HFF-Myc (cell line): ENCODE data around the gene GJB5.

Source experiments
- DNase-seq: peaks from one replicate; pipeline ENCODE4 v3.0.0-alpha.2; 2011; ENCODE audit warnings: low read depth; ENCODE audit errors: extremely low read depth
- H3K4me3 ChIP-seq: replicated peaks from 2 replicates; pipeline ENCODE4 v1.5.1; 2011; ENCODE audit warnings: low read depth, mild to moderate bottlenecking, control low read depth, low read length
- TF ChIP-seq, protein P1 (sequence below): IDR thresholded peaks from 2 replicates; pipeline ENCODE4 v1.5.1; 2012; ENCODE audit warnings: mild to moderate bottlenecking, low read depth, low read length, control low read depth; ENCODE audit errors: missing control alignments

GJB5 gene

DNA sequence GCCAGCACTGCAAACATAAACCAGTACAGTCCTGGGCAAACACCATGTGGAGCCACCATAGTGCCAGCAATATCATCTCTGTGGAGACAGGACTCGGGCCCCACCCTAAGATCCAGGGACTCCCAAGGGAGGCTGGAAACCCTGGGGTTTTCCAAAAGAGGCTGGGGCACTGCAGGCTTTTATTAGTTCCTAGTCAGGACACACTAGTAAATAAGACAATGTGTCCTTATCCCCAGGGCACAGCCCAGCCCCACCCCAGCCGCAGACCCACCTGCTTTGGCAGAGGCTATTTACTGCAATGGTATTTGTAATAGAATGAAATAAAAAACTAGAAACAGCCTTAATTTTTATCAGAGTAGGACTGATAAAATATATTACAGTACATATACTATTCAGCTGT lies 25.7 kb downstream of the GJB5 start:
- H3K4me3 ChIP-seq = no peak overlapping the region
- TF ChIP-seq, protein P1, sequence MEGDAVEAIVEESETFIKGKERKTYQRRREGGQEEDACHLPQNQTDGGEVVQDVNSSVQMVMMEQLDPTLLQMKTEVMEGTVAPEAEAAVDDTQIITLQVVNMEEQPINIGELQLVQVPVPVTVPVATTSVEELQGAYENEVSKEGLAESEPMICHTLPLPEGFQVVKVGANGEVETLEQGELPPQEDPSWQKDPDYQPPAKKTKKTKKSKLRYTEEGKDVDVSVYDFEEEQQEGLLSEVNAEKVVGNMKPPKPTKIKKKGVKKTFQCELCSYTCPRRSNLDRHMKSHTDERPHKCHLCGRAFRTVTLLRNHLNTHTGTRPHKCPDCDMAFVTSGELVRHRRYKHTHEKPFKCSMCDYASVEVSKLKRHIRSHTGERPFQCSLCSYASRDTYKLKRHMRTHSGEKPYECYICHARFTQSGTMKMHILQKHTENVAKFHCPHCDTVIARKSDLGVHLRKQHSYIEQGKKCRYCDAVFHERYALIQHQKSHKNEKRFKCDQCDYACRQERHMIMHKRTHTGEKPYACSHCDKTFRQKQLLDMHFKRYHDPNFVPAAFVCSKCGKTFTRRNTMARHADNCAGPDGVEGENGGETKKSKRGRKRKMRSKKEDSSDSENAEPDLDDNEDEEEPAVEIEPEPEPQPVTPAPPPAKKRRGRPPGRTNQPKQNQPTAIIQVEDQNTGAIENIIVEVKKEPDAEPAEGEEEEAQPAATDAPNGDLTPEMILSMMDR = no peak
- no peak for DNase-seq

DNA sequence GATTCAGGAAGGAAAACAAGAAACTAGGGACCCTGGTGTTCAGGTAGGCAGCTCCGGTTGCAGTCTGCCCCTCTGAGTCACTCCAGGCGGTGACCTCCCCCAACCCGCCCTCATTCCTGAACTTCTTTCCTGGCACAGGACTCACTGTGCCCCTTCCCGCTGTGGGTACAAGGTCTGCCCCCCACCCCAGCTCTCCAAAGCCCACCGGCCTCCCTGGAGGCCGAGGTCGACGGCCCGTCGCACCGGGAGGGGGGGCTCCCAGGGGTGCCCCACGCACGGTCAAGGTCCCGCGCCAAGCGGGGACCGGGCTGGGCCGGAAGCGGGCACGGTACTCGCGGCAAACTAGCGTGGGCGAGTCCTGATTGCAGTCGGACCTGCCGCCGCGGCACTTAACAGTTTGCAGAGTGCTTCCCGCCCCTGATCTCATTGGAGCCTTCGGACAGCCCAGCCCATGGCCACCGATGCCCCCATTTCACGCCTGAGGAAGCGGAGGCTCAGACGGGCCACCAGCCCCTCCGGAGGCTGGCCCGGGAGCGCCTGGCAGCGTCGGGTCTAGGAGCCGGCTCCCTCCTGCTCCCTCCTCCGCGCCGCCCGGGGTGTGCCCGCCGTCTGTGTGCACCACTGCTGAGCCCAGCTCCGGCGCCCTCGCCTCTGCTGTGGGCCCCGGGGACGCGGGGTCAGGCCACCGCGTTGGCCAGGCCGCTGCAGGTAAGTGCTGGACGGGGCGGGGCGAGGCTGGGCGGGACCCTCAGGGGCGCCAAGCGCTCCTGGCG lies 26.4 kb downstream of the GJB5 start, which contains the start of gene GJB3:
GJB3 (plus strand) TSS at position 144 of the 773 bp plus-strand sequence. CDS start 3,549 bp downstream, outside the sequence.
- no peak for DNase-seq
- no peak within 1 kb of the TSS for H3K4me3 ChIP-seq
- TF ChIP-seq, protein P1 = no peak

DNA sequence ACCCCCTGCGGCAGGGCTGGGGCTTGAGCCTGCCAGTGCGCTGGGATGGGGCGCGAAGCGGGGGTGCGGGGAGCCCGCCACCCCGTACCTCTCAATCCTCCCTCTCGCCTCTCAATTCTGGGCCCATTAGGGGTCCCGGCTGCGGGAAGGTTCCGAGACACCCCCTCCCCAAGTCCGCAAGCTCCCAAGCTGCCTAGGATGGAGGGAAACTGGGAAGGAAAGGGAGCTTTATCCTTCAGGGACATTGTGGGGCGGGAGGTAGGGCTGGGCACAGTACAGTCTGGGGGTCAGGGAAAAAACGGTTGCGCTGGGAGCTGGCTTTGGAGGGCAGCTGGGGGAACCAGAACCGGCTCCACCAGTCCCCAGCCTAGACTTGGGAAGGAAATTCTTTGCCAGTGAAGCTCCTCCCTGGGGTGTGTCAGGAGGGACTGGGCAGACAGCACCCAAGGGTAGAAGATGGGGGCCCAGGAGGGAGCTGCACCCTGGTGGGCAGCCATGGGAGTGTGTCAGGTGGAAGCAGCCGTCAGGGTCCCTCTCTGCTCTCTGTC lies 27.1 kb downstream of the GJB5 start:
- DNase-seq = no peak
- TF ChIP-seq, protein P1 = no peak
- no peak overlapping the region for H3K4me3 ChIP-seq

DNA sequence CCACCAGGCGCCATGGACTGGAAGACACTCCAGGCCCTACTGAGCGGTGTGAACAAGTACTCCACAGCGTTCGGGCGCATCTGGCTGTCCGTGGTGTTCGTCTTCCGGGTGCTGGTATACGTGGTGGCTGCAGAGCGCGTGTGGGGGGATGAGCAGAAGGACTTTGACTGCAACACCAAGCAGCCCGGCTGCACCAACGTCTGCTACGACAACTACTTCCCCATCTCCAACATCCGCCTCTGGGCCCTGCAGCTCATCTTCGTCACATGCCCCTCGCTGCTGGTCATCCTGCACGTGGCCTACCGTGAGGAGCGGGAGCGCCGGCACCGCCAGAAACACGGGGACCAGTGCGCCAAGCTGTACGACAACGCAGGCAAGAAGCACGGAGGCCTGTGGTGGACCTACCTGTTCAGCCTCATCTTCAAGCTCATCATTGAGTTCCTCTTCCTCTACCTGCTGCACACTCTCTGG lies 29.9 kb downstream of the GJB5 start:
- TF ChIP-seq, protein P1 = no peak
- no peak overlapping the region for H3K4me3 ChIP-seq
- no peak for DNase-seq

DNA sequence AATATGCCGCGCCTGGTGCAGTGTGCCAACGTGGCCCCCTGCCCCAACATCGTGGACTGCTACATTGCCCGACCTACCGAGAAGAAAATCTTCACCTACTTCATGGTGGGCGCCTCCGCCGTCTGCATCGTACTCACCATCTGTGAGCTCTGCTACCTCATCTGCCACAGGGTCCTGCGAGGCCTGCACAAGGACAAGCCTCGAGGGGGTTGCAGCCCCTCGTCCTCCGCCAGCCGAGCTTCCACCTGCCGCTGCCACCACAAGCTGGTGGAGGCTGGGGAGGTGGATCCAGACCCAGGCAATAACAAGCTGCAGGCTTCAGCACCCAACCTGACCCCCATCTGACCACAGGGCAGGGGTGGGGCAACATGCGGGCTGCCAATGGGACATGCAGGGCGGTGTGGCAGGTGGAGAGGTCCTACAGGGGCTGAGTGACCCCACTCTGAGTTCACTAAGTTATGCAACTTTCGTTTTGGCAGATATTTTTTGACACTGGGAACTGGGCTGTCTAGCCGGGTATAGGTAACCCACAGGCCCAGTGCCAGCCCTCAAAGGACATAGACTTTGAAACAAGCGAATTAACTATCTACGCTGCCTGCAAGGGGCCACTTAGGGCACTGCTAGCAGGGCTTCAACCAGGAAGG lies 30.5 kb downstream of the GJB5 start:
- no peak for DNase-seq
- TF ChIP-seq, protein P1 = no peak
- no peak overlapping the region for H3K4me3 ChIP-seq

DNA sequence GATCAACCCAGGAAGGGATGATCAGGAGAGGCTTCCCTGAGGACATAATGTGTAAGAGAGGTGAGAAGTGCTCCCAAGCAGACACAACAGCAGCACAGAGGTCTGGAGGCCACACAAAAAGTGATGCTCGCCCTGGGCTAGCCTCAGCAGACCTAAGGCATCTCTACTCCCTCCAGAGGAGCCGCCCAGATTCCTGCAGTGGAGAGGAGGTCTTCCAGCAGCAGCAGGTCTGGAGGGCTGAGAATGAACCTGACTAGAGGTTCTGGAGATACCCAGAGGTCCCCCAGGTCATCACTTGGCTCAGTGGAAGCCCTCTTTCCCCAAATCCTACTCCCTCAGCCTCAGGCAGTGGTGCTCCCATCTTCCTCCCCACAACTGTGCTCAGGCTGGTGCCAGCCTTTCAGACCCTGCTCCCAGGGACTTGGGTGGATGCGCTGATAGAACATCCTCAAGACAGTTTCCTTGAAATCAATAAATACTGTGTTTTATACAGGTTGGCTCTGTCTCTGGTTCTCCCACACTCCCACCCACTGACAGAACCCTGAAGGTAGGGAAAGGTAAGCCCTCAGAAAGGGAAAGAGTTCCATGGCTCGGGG lies 31.1 kb downstream of the GJB5 start:
- DNase-seq = no peak
- TF ChIP-seq, protein P1 = no peak
- no peak overlapping the region for H3K4me3 ChIP-seq
